Ishikawa (cell line): ENCODE data around the gene ARHGAP32.

Source experiments
- EGR1 ChIP-seq: IDR thresholded peaks from 2 replicates; pipeline ENCODE4 v1.6.1; 2012
- EP300 ChIP-seq: IDR thresholded peaks from 2 replicates; pipeline ENCODE4 v1.6.1; 2012; ENCODE audit warnings: borderline replicate concordance
- NFIC ChIP-seq: IDR thresholded peaks from 2 replicates; pipeline ENCODE4 v1.6.1; 2012
- RAD21 ChIP-seq: IDR thresholded peaks from 2 replicates; pipeline ENCODE4 v1.6.1; 2012; ENCODE audit warnings: low read depth
- TAF1 ChIP-seq: IDR thresholded peaks from 2 replicates; pipeline ENCODE4 v1.6.1; 2012; ENCODE audit warnings: low read depth, mild to moderate bottlenecking
- ZBTB7A ChIP-seq: IDR thresholded peaks from 2 replicates; pipeline ENCODE4 v1.6.1; 2012; ENCODE audit warnings: low read depth

DNA sequence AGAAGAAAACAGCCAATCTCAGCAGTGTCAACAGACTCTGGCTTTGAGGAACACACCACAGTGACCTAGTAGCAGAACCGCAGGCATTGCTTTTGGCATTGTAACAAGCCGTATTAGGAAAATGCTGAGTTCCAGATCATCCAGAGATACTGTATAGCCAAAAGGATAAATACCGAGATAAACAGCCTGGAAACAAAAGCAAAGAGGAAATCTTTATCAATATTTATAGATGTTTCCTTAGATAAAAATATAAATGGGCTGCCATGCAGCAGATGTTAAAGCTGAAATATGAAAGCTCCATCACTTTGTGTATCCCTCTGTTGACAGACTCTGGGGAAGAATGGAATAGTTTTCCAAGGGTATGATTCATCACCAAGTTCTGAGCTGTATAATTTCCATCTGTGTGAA lies 150.5 kb downstream of the ARHGAP32 start:
- TF ChIP-seq NFIC = no peak
- TF ChIP-seq TAF1 = no peak
- TF ChIP-seq ZBTB7A = no peak
- TF ChIP-seq RAD21 = no peak
- TF ChIP-seq EGR1 = no peak
- no peak for TF ChIP-seq EP300
